MM.1S (cell line): ENCODE results near the gene IGF1R.

Experiments used
- DNase-seq: peaks from one replicate; pipeline ENCODE4 v3.0.0-alpha.2; 2015
- H2AFZ ChIP-seq: fragments of 300-600 bp; sonication (generic); 2 replicates; pipeline ENCODE4 v1.6.0; 2016; ENCODE audit warnings: antibody characterized with exemption, low read length
- H3F3A ChIP-seq: fragments of 300-600 bp; sonication (generic); 2 replicates; pipeline ENCODE4 v1.6.1; 2016; ENCODE audit warnings: mild to moderate bottlenecking, antibody characterized with exemption, low read length, moderate library complexity, mixed read lengths; ENCODE audit not compliant: insufficient read depth
- H3K27ac ChIP-seq: fragments of 300-600 bp; sonication (generic); 2 replicates; pipeline ENCODE4 v1.5.1; 2016; ENCODE audit warnings: mild to moderate bottlenecking, low read length
- H3K27me3 ChIP-seq: fragments of 300-600 bp; sonication (generic); replicated peaks from 2 replicates; pipeline ENCODE4 v1.6.0; 2016; ENCODE audit warnings: low read length; ENCODE audit not compliant: insufficient read depth
- H3K36me3 ChIP-seq: fragments of 300-600 bp; sonication (generic); replicated peaks from 2 replicates; pipeline ENCODE4 v1.6.1; 2016; ENCODE audit warnings: mild to moderate bottlenecking, low read length, mixed read lengths; ENCODE audit not compliant: insufficient read depth
- H3K4me1 ChIP-seq: fragments of 300-600 bp; sonication (generic); 2 replicates; pipeline ENCODE4 v1.6.1; 2016; ENCODE audit warnings: low read length, mixed read lengths
- H3K4me2 ChIP-seq: fragments of 300-600 bp; sonication (generic); 2 replicates; pipeline ENCODE4 v1.6.0; 2016; ENCODE audit warnings: low read depth, low read length
- H3K4me3 ChIP-seq: fragments of 300-600 bp; sonication (generic); 2 replicates; pipeline ENCODE4 v1.5.1; 2016; ENCODE audit warnings: low read length, mixed read lengths
- H3K79me2 ChIP-seq: fragments of 300-600 bp; sonication (generic); 2 replicates; pipeline ENCODE4 v1.6.1; 2016; ENCODE audit warnings: mixed run types, low read length, mixed read lengths
- H3K9ac ChIP-seq: fragments of 300-600 bp; sonication (generic); 2 replicates; pipeline ENCODE4 v1.6.1; 2016; ENCODE audit warnings: low read length, mixed read lengths
- H3K9me2 ChIP-seq: fragments of 300-600 bp; sonication (generic); replicated peaks from 2 replicates; pipeline ENCODE4 v1.6.1; 2016; ENCODE audit warnings: mild to moderate bottlenecking, low read length, mixed read lengths; ENCODE audit not compliant: insufficient read depth
- H3K9me3 ChIP-seq: fragments of 300-600 bp; sonication (generic); replicated peaks from 2 replicates; pipeline ENCODE4 v1.6.1; 2016; ENCODE audit warnings: mild to moderate bottlenecking, low read length, mixed read lengths; ENCODE audit not compliant: insufficient read depth
- H4K20me1 ChIP-seq: fragments of 300-600 bp; sonication (generic); 2 replicates; pipeline ENCODE4 v1.6.1; 2016; ENCODE audit warnings: mild to moderate bottlenecking, low read length, moderate library complexity, mixed read lengths; ENCODE audit not compliant: insufficient read depth
- CTCF ChIP-seq: fragments of 300-600 bp; sonication (generic); IDR thresholded peaks from 2 replicates; pipeline ENCODE4 v1.5.1; 2016; ENCODE audit warnings: antibody characterized with exemption, low read length, mixed read lengths
- EZH2 ChIP-seq: fragments of 300-600 bp; sonication (generic); optimal IDR thresholded peaks from 2 replicates; pipeline ENCODE3; 2017; ENCODE audit warnings: low read depth, mild to moderate bottlenecking, antibody characterized with exemption, low read length, mixed read lengths
- EZH2phosphoT487 ChIP-seq: fragments of 300-600 bp; sonication (generic); IDR thresholded peaks from 2 replicates; pipeline ENCODE4 v1.6.1; 2018; ENCODE audit warnings: antibody characterized with exemption, low read length

The IGF1R gene

GRCh38 chr15:98798375-98798893, 150.1 kb downstream of the IGF1R start:
- Histone ChIP-seq H3K4me3 (no peak overlapping the region), H3K9me2 (no peaks in the 10 kb centered on the region), H3K27ac (no peak overlapping the region), H3K4me1 (no peaks in the 10 kb centered on the region), H2AFZ (no peak overlapping the region), H3K36me3 (no peaks in the 10 kb centered on the region), H3K9me3 (no peaks in the 10 kb centered on the region), H4K20me1 (no peaks in the 10 kb centered on the region; the same call in 1 of the 2 replicates), H3K79me2 (peaks cover 81% of the 10 kb centered on the region), H3K27me3 (no peaks in the 10 kb centered on the region), H3F3A (no peaks in the 10 kb centered on the region), H3K9ac (no peak overlapping the region), H3K4me2 (no peak overlapping the region)
- TF ChIP-seq EZH2 (no peak), CTCF (no peak), EZH2phosphoT487 (no peak)
- no peak for DNase-seq

- Histone ChIP-seq H3F3A (no peaks in the 10 kb centered on the region), H3K4me3 (no peak overlapping the region), H3K9ac (no peak overlapping the region), H4K20me1 (no peaks in the 10 kb centered on the region; the same call in 1 of the 2 replicates), H3K4me1 (no peaks in the 10 kb centered on the region), H3K27ac (no peak overlapping the region), H3K36me3 (no peaks in the 10 kb centered on the region), H3K79me2 (peaks cover 73% of the 10 kb centered on the region), H3K9me3 (no peaks in the 10 kb centered on the region), H2AFZ (no peak overlapping the region), H3K9me2 (no peaks in the 10 kb centered on the region), H3K27me3 (no peaks in the 10 kb centered on the region), H3K4me2 (no peak overlapping the region)
- no peak for DNase-seq
- no peak for TF ChIP-seq EZH2
- no peak for TF ChIP-seq CTCF
- no peak for TF ChIP-seq EZH2phosphoT487
Observed at GRCh38 chr15:98799461-98800390, 151.4 kb downstream of the IGF1R start.

GRCh38 chr15:98800437-98801233, 152.3 kb downstream of the IGF1R start:
- no peaks in the 10 kb centered on the region for H3K4me1 ChIP-seq
- no peaks in the 10 kb centered on the region for H3F3A ChIP-seq
- TF ChIP-seq EZH2 (no peak), EZH2phosphoT487 (no peak), CTCF (no peak)
- no peaks in the 10 kb centered on the region; the same call in 1 of the 2 replicates for H4K20me1 ChIP-seq
- H3K4me3 ChIP-seq, result no peak overlapping the region
- no peak for DNase-seq
- H3K9me3 ChIP-seq, result no peaks in the 10 kb centered on the region
- H3K27me3 ChIP-seq, result no peaks in the 10 kb centered on the region
- H2AFZ ChIP-seq, result no peak overlapping the region
- H3K4me2 ChIP-seq, result no peak overlapping the region
- H3K9ac ChIP-seq, result no peak overlapping the region
- no peaks in the 10 kb centered on the region for H3K36me3 ChIP-seq
- peaks cover 68% of the 10 kb centered on the region for H3K79me2 ChIP-seq
- no peaks in the 10 kb centered on the region for H3K9me2 ChIP-seq
- no peak overlapping the region for H3K27ac ChIP-seq
